ENCODE results near the gene MYO5B. TPM values are rescaled to one million over a fixed set of nuclear protein-coding genes. Genes with fewer than 3 reads are reported as not detected.

The MYO5B gene
- total RNA-seq, 4 donors from 2014 or later, result 58.2 to 102 (median 89.9) TPM

DNA sequence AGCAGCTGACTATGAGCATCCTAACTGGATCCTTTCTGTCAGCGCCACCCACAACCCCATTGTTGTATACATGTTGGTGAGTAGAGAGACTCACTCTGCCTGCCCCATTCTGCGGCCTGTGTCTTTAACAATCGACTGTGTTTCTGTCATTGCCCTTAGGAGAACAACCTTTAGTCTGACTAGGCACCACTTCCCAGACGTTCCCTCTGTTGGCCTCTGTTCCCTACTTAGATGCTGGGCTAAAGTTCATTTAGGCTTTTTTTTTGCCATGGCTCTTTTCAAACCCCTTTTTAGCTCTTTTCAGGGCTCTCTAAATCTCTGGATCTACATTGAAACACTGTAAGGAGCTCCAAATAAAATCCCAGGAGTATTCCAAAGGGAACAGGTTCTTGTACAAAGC lies 361.1 kb downstream of the MYO5B start:
- Histone ChIP-seq H3K4me3 (replicated peaks in 1 of 3) (no peak overlapping the region), H3K4me1 (no peaks in the 10 kb centered on the region), H3K36me3 (no peaks in the 10 kb centered on the region), H3K9me3 (no peaks in the 10 kb centered on the region), H3K27me3 (no peaks in the 10 kb centered on the region), H3K27ac (no peak overlapping the region)
- DNase-seq, result no peak
- no peak for TF ChIP-seq CTCF (IDR thresholded peaks at IDR 0.05)
- TF ChIP-seq POLR2A (IDR thresholded peaks at IDR 0.05), result no peak
- WGBS, 2 donors, result 87 to 88% methylated on average over 4 of the region's 4 CpGs
- intact Hi-C loops (cut with DNase I), result no loop called here

- no peaks in the 10 kb centered on the region for H3K4me1 ChIP-seq
- TF ChIP-seq POLR2A (IDR thresholded peaks at IDR 0.05), result no peak
- TF ChIP-seq CTCF (IDR thresholded peaks at IDR 0.05), result no peak
- intact Hi-C loops (cut with DNase I), result no loop called here
- H3K27ac ChIP-seq, result no peak overlapping the region
- no peaks in the 10 kb centered on the region for H3K27me3 ChIP-seq
- 82 to 91% methylated on average over 2 of the region's 2 CpGs for WGBS, 2 donors
- no peaks in the 10 kb centered on the region for H3K9me3 ChIP-seq
- H3K36me3 ChIP-seq, result no peaks in the 10 kb centered on the region
- H3K4me3 ChIP-seq (replicated peaks in 1 of 3), result no peak overlapping the region
- no peak for DNase-seq
Measured at GRCh38 chr18:49832221-49832647, 362.7 kb downstream of the MYO5B start.

GRCh38 chr18:49827996-49828395 lies 367.0 kb downstream of the MYO5B start:
- Histone ChIP-seq H3K36me3 (no peaks in the 10 kb centered on the region), H3K27me3 (no peaks in the 10 kb centered on the region), H3K9me3 (no peaks in the 10 kb centered on the region), H3K4me3 (replicated peaks in 1 of 3) (no peak overlapping the region), H3K4me1 (no peaks in the 10 kb centered on the region), H3K27ac (no peak overlapping the region)
- no peak for TF ChIP-seq POLR2A (IDR thresholded peaks at IDR 0.05)
- 93 to 95% methylated on average over 1 of the region's 1 CpG for WGBS, 2 donors
- DNase-seq, result no peak
- intact Hi-C loops (cut with DNase I), result no loop called here

- no peak overlapping the region for H3K4me3 ChIP-seq (replicated peaks in 1 of 3)
- no peak for TF ChIP-seq CTCF (IDR thresholded peaks at IDR 0.05)
- no peak for TF ChIP-seq POLR2A (IDR thresholded peaks at IDR 0.05)
- H3K36me3 ChIP-seq, result no peaks in the 10 kb centered on the region
- H3K27ac ChIP-seq, result peak overlapping the region in 1 of 3 donors; percentile 20
- no peaks in the 10 kb centered on the region for H3K9me3 ChIP-seq
- H3K4me1 ChIP-seq, result peaks cover 0 to 16% of the 10 kb centered on the region in 2 donors
- WGBS, 2 donors, result 48 to 56% methylated on average over 5 of the region's 5 CpGs
- no peaks in the 10 kb centered on the region for H3K27me3 ChIP-seq
- peak; percentile 30 to 49 for DNase-seq
- intact Hi-C loops (cut with DNase I), result no loop called here
Measured at GRCh38 chr18:49819823-49820671, 374.9 kb downstream of the MYO5B start.

DNA sequence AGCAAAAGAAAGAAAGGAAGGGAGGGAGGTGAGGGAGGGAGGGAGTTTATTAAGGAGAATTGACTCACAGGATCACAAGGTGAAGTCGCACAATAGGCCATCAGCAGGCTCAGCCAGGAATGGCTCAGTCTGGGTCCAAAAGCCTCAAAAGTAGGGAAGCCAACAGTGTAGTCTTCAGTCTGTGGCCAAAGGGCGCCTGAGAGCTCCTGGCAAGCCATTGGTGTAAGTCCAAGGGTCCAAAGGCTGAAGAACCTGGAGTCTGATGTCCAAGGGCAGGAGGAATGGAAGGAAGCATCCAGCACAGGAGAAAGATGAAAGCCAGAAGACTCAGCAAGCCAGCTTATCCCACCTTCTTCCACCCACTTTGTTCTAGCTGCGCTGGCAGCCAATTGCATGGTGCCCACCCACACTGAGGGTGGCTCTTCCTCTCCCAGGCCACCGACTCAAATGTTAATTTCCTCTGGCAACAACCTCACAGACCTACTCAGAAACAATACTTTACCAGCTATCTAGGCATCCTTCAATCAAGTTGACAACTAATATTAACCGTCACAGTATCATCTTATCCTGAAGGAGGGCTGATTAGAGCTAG lies 375.8 kb downstream of the MYO5B start:
- no peaks in the 10 kb centered on the region for H3K9me3 ChIP-seq
- H3K27ac ChIP-seq, result no peak overlapping the region
- DNase-seq, result no peak
- 93 to 94% methylated on average over 5 of the region's 5 CpGs for WGBS, 2 donors
- no peaks in the 10 kb centered on the region for H3K36me3 ChIP-seq
- H3K4me1 ChIP-seq, result peaks cover 5 to 16% of the 10 kb centered on the region in 2 donors
- intact Hi-C loops (cut with DNase I), result no loop called here
- H3K27me3 ChIP-seq, result no peaks in the 10 kb centered on the region
- no peak overlapping the region for H3K4me3 ChIP-seq (replicated peaks in 1 of 3)
- no peak for TF ChIP-seq CTCF (IDR thresholded peaks at IDR 0.05)
- no peak for TF ChIP-seq POLR2A (IDR thresholded peaks at IDR 0.05)

Data from thyroid gland (tissue), 4 donors.